H1 (cell line): Measurements from ENCODE around the gene ZNF700.

Source experiments
- CBX5 ChIP-seq: fragments of 300-800, 300-1000 bp; sonication (generic); IDR thresholded peaks from 2 replicates; pipeline ENCODE4 v1.7.1; 2016; ENCODE audit warnings: antibody characterized with exemption, low read length, low read depth
- SP4 ChIP-seq: IDR thresholded peaks from 2 replicates; pipeline ENCODE4 v1.6.1; 2012; ENCODE audit warnings: low read length, inconsistent platforms

DNA sequence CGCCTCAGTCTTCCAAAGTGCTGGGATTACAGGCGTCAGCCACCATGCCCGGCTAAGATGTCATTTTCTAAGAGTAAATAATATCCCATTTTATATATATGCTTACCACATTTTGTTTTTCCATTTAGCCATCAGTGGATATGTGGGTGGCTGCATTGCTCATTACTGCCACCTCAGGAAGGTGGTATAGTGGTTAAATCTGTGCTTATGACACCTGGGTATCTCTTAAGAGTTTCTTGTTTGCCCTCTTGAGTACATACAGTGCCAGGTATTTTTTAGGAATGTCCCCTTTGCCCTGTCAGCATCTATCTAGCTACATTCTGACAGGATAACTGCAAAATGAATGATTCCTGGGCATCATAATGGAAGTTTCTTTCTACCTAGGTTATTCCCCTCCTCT, 22.7 kb upstream of the ZNF700 start:
- TF ChIP-seq SP4 (no peak), CBX5 (no peak)
